GM12872 (cell line): ENCODE results near the gene TTC7B.

Experiments used
- TF ChIP-seq, protein P1 (sequence below): IDR thresholded peaks from 3 replicates; pipeline ENCODE4 v1.5.1; 2011; ENCODE audit warnings: low read depth, mild to moderate bottlenecking, low read length, moderate library complexity; ENCODE audit not compliant: insufficient read depth

TTC7B gene

DNA sequence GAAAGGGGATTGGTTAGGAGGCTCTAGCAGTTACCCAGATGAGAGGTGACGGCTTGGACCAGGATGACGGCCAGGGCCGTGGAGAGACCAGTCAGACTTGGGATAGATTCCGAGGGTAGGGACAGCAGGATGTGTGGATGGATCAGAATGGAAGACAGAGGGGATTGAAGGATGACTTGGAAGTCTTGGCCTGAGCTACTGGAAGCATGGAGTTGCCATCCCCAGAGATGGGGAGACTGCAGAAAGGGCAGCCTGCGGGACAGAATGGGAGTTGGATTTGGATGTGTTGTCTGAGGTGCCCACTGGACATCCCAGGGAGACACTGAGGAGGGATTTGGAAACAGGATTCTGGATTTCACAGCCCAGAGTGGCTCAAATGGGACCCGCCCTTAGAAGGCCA lies 317.1 kb downstream of the TTC7B start:
- TF ChIP-seq, protein P1, sequence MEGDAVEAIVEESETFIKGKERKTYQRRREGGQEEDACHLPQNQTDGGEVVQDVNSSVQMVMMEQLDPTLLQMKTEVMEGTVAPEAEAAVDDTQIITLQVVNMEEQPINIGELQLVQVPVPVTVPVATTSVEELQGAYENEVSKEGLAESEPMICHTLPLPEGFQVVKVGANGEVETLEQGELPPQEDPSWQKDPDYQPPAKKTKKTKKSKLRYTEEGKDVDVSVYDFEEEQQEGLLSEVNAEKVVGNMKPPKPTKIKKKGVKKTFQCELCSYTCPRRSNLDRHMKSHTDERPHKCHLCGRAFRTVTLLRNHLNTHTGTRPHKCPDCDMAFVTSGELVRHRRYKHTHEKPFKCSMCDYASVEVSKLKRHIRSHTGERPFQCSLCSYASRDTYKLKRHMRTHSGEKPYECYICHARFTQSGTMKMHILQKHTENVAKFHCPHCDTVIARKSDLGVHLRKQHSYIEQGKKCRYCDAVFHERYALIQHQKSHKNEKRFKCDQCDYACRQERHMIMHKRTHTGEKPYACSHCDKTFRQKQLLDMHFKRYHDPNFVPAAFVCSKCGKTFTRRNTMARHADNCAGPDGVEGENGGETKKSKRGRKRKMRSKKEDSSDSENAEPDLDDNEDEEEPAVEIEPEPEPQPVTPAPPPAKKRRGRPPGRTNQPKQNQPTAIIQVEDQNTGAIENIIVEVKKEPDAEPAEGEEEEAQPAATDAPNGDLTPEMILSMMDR, result no peak

DNA sequence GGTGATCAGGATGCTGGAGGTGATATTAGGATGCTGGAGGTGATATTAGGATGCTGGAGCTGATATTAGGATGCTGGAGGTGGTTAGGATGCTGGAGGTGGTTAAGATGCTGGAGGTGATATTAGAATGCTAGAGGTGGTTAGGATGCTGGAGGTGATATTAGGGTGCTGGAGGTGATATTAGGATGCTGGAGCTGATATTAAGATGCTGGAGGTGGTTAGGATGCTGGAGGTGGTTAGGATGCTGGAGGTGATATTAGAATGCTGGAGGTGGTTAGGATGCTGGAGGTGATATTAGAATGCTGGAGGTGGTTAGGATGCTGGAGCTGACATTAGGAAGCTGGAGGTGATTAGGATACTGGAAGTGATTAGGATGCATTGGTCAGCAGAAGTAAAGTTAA lies 318.0 kb downstream of the TTC7B start:
- TF ChIP-seq, protein P1, result no peak

DNA sequence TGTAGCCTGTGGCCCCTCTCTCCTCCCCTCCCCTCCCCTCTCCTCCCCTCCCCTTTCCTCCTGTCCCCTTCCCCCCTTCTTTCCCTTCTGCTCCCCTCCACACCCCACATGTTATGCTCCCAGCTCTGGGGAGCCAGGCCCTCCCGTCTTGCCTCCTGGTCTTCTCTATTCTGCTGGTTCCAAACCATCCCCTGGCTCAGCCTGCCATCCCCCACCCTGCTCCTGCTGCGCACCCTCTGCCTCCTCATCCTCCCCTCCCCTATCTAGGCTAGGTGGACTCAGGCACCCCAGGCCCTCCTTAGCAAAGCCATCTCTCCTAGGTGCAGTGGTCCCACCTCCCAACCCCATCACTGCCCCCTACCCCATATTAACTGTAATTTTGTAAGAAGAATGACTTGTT lies 319.9 kb downstream of the TTC7B start:
- TF ChIP-seq, protein P1, result no peak

DNA sequence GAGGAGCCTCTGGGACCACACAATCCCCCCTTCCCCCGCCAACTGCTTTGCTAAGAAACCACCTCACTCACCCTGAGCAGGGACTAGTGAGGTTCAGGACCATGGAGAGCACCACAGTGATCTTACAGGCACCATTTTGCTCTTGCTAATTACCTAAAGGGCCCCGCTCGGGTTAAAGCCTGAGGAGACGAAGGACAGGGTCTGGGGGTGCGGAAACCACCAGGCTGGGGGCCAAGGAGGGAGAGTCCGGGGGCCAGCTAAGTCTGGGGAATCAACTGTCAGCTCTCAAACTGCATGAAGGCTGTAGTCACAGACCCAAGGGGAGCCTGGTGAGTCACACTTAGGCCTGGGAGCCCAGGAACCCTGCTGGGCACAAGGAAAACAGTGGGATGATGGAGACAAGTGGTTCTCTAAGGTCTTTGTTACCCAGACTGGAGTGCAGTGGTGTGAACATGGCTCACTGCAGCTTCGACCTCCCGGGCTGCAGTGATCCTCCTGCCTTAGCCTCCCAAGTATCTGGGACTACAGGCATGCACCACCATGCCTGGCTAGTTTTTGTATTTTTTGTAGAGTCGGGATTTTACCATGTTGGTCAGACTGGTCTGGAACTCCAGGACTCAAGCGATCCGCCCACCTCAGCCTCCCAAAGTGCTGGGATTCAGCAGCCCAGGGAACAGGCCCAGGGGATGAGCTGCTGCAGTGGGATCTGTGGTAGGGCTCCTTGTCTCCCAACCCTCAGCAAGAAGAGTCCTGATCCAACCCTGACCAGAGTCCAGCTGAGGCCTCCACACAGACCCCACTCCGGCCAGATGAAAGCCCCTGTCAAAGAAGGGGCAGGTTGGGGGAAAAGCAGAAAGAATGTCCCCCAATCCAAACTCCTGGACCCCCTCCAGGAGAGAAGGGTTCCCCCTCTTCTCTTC lies 320.6 kb downstream of the TTC7B start:
- TF ChIP-seq, protein P1, result no peak

DNA sequence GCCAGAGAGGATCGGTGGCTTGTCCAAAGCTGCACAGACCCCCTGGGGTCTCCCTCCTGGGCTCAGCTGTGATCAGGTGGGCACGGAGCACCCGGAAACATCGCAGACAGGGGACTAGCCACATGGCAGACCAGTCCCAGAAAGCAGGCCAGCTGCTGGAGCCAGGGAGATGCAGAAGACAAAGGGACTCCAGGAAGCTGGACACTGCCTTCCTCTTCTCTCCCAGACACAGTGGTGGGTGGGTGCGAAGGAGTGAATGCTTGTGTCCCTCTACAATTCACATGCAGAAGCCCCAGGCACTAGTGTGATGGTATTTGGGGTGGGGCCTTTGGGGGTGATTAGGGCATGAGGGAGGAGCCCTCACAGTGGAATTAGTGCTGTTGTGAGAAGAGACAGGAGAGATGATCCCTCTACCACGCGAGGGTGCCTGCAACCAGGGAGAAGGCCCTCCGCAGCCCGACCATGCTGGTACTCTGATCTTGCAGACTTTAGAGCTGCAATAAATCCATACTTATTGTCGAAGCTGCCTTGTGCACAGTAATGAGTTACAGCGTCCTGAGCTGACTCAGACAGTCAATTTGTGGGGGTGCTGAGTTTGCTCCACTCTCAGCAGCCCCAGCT lies 324.2 kb downstream of the TTC7B start:
- TF ChIP-seq, protein P1, result no peak

DNA sequence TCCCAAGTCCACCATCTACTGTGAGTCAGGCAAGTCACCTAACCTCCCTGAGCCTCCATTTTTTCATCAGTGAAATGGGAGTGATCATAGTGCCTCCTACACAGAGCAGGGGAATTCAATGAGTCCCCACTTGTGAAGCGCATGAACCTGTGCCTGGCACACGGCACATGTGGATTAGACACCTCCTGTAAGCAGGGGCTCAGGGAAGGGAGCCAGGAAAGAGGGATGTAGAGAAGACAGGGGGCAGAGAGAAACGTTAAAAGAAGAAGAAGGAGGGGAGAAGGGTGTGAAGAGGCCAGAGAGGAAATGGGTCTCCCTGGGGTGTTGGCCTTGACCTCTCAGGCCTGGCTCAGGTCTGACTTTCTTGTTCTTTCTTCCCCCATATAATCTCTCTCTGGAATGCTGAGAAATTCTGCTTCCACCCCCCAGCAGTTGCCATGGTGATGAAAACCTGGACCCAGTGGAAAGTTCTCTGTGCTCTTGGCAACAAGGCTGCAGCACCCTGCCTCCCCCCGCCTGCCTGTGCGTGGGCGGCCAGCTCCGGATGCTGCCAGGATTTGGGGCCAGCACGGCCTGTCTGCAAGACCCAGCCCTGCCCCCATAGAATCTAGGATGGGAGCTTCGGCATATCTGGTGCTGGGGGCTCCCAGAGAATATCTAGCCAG lies 324.9 kb downstream of the TTC7B start:
- TF ChIP-seq, protein P1, result no peak

DNA sequence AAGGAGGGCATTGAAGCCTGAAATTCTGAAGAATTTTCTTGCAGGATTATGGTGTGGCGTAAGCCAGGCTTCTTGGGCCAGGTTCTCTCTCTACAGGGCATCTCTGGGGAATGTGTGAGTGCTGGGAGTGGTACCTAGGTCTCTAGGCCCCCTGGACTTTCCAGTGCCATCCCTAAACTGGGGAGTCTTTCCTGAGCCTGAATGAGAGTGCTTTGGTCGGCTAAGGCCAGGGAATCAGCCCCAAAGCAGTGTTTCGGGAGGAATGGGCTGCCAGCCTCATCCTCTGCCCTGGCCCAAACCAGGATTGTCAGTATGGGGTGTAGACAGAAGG lies 325.5 kb downstream of the TTC7B start:
- TF ChIP-seq, protein P1, result no peak
